Stimulated activated CD4-positive, alpha-beta T cell treated with anti-CD3 and anti-CD28 coated beads, Interleukin-1b, Interleukin-23, amount 100 ng/mL, for 4 hours (primary cell): Measurements from ENCODE around the gene USP9X.
"Not testable (repeated sequence)": the region's sequence is repeated elsewhere in the genome, so short reads cannot be mapped to it uniquely, and the experiment has no call there.

Experiments used
- DNase-seq, 2 donors: peaks; one replicate each; pipeline ENCODE4 v3.0.0-alpha.2; 2020; ENCODE audit warnings: low read depth in 2 of 2

USP9X gene

DNA sequence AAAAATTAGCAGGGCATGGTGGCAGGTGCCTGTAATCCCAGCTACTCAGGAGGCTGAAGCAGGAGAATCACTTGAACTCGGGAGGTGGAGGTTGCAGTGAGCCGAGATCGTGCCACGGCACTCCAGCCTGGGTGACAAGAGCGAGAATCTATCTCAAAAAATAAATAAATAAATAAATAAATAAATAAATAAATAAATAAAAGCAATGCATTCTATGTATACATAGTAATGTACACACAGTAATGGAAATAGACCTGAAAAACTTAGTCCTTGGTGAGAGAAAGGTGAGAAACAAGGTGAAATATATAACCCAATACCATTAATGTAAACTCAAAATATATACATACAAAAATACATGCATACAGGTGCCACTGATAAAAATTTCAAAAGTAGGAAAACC, 197.1 kb downstream of the USP9X start:
- not testable (repeated sequence) for DNase-seq

- not testable (repeated sequence) for DNase-seq
These were observed 200.7 kb downstream of the USP9X start for GRCh38 chrX:41285928-41286327.
